PFSK-1 (cell line): ENCODE results near the gene NTPCR.

Experiments
- FOXP2 ChIP-seq: optimal IDR thresholded peaks from 2 replicates; pipeline ENCODE3; 2011; ENCODE audit warnings: borderline replicate concordance, control low read depth, inconsistent platforms; ENCODE audit not compliant: insufficient read depth; ENCODE audit errors: extremely low read length, extremely low read depth
- POLR2AphosphoS5 ChIP-seq: IDR thresholded peaks from 2 replicates; pipeline ENCODE4 v1.6.1; 2012; ENCODE audit warnings: low read depth, mild to moderate bottlenecking, control low read depth, low read length, moderate library complexity

- TF ChIP-seq POLR2AphosphoS5 (no peak), FOXP2 (no peak)
Observed at GRCh38 chr1:232951180-232951579, 769 bp downstream of the NTPCR start.
